ENCODE measurements around the gene RIT2.

RIT2 gene

GRCh38 chr18:43115076-43115921 is at the start of gene RIT2:
RIT2 (minus strand) TSS chr18:43115685.
- no peak within 1 kb of the TSS for H3K4me3 ChIP-seq (ENCODE audit: low read depth, low read length)

GRCh38 chr18:43161528-43161927 is 46.0 kb upstream of the RIT2 start:
- H3K36me3 ChIP-seq (ENCODE audit: control insufficient read depth, insufficient read depth, low read length) = no peaks in the 10 kb centered on the region
- no peak overlapping the region for H3K4me3 ChIP-seq (ENCODE audit: low read depth, low read length)
- no peaks in the 10 kb centered on the region for H3K27me3 ChIP-seq (ENCODE audit: control insufficient read depth, insufficient read depth, low read length)
- H3K27ac ChIP-seq (ENCODE audit: low read depth, low read length) = no peak overlapping the region
- H3K4me1 ChIP-seq (ENCODE audit: control insufficient read depth, insufficient read depth, low read length) = no peaks in the 10 kb centered on the region
- H3K9ac ChIP-seq (ENCODE audit: low read depth, low read length) = no peak overlapping the region
- H3K9me3 ChIP-seq (ENCODE audit: control insufficient read depth, insufficient read depth, low read length) = peaks cover 45% of the 10 kb centered on the region

More at GRCh38 chr18:43115076-43115921, at the start of gene RIT2:
- Histone ChIP-seq H3K4me1 (ENCODE audit: control insufficient read depth, insufficient read depth, low read length) (no peaks in the 10 kb centered on the region), H3K27me3 (ENCODE audit: control insufficient read depth, insufficient read depth, low read length) (no peaks in the 10 kb centered on the region), H3K36me3 (ENCODE audit: control insufficient read depth, insufficient read depth, low read length) (no peaks in the 10 kb centered on the region), H3K9ac (ENCODE audit: low read depth, low read length) (no peak within 1 kb of the TSS), H3K9me3 (ENCODE audit: control insufficient read depth, insufficient read depth, low read length) (no peaks in the 10 kb centered on the region), H3K27ac (ENCODE audit: low read depth, low read length) (no peak within 1 kb of the TSS)

GRCh38 chr18:43160509-43160908 is 45.0 kb upstream of the RIT2 start:
- Histone ChIP-seq H3K36me3 (ENCODE audit: control insufficient read depth, insufficient read depth, low read length) (no peaks in the 10 kb centered on the region), H3K27me3 (ENCODE audit: control insufficient read depth, insufficient read depth, low read length) (no peaks in the 10 kb centered on the region)

GRCh38 chr18:43159926-43160325 is 44.4 kb upstream of the RIT2 start:
- no peak overlapping the region for H3K9ac ChIP-seq (ENCODE audit: low read depth, low read length)
- no peak overlapping the region for H3K4me3 ChIP-seq (ENCODE audit: low read depth, low read length)
- H3K4me1 ChIP-seq (ENCODE audit: control insufficient read depth, insufficient read depth, low read length) = no peaks in the 10 kb centered on the region
- H3K27ac ChIP-seq (ENCODE audit: low read depth, low read length) = no peak overlapping the region
- H3K27me3 ChIP-seq (ENCODE audit: control insufficient read depth, insufficient read depth, low read length) = no peaks in the 10 kb centered on the region
- peaks cover 30% of the 10 kb centered on the region for H3K9me3 ChIP-seq (ENCODE audit: control insufficient read depth, insufficient read depth, low read length)
- H3K36me3 ChIP-seq (ENCODE audit: control insufficient read depth, insufficient read depth, low read length) = no peaks in the 10 kb centered on the region

More at GRCh38 chr18:43160509-43160908, 45.0 kb upstream of the RIT2 start:
- Histone ChIP-seq H3K4me1 (ENCODE audit: control insufficient read depth, insufficient read depth, low read length) (no peaks in the 10 kb centered on the region), H3K9ac (ENCODE audit: low read depth, low read length) (no peak overlapping the region), H3K4me3 (ENCODE audit: low read depth, low read length) (no peak overlapping the region), H3K27ac (ENCODE audit: low read depth, low read length) (no peak overlapping the region), H3K9me3 (ENCODE audit: control insufficient read depth, insufficient read depth, low read length) (peaks cover 35% of the 10 kb centered on the region)

- Histone ChIP-seq H3K4me1 (ENCODE audit: control insufficient read depth, insufficient read depth, low read length) (no peaks in the 10 kb centered on the region), H3K9ac (ENCODE audit: low read depth, low read length) (no peak overlapping the region), H3K36me3 (ENCODE audit: control insufficient read depth, insufficient read depth, low read length) (no peaks in the 10 kb centered on the region), H3K9me3 (ENCODE audit: control insufficient read depth, insufficient read depth, low read length) (peaks cover 23% of the 10 kb centered on the region), H3K27me3 (ENCODE audit: control insufficient read depth, insufficient read depth, low read length) (no peaks in the 10 kb centered on the region), H3K4me3 (ENCODE audit: low read depth, low read length) (no peak overlapping the region), H3K27ac (ENCODE audit: low read depth, low read length) (no peak overlapping the region)
Observed at GRCh38 chr18:43159086-43159770, 43.7 kb upstream of the RIT2 start.

GRCh38 chr18:43158381-43158780 is 42.9 kb upstream of the RIT2 start:
- Histone ChIP-seq H3K9me3 (ENCODE audit: control insufficient read depth, insufficient read depth, low read length) (peaks cover 14% of the 10 kb centered on the region), H3K4me1 (ENCODE audit: control insufficient read depth, insufficient read depth, low read length) (no peaks in the 10 kb centered on the region), H3K4me3 (ENCODE audit: low read depth, low read length) (no peak overlapping the region), H3K36me3 (ENCODE audit: control insufficient read depth, insufficient read depth, low read length) (no peaks in the 10 kb centered on the region), H3K9ac (ENCODE audit: low read depth, low read length) (no peak overlapping the region), H3K27me3 (ENCODE audit: control insufficient read depth, insufficient read depth, low read length) (no peaks in the 10 kb centered on the region), H3K27ac (ENCODE audit: low read depth, low read length) (no peak overlapping the region)

GRCh38 chr18:43155842-43156241 is 40.4 kb upstream of the RIT2 start:
- Histone ChIP-seq H3K27me3 (ENCODE audit: control insufficient read depth, insufficient read depth, low read length) (no peaks in the 10 kb centered on the region), H3K36me3 (ENCODE audit: control insufficient read depth, insufficient read depth, low read length) (no peaks in the 10 kb centered on the region), H3K9ac (ENCODE audit: low read depth, low read length) (no peak overlapping the region), H3K27ac (ENCODE audit: low read depth, low read length) (no peak overlapping the region), H3K4me1 (ENCODE audit: control insufficient read depth, insufficient read depth, low read length) (no peaks in the 10 kb centered on the region), H3K4me3 (ENCODE audit: low read depth, low read length) (no peak overlapping the region), H3K9me3 (ENCODE audit: control insufficient read depth, insufficient read depth, low read length) (no peaks in the 10 kb centered on the region)

GRCh38 chr18:43148231-43148630 is 32.7 kb upstream of the RIT2 start:
- Histone ChIP-seq H3K9me3 (ENCODE audit: control insufficient read depth, insufficient read depth, low read length) (no peaks in the 10 kb centered on the region), H3K9ac (ENCODE audit: low read depth, low read length) (no peak overlapping the region), H3K4me1 (ENCODE audit: control insufficient read depth, insufficient read depth, low read length) (no peaks in the 10 kb centered on the region), H3K4me3 (ENCODE audit: low read depth, low read length) (no peak overlapping the region), H3K27ac (ENCODE audit: low read depth, low read length) (no peak overlapping the region), H3K36me3 (ENCODE audit: control insufficient read depth, insufficient read depth, low read length) (no peaks in the 10 kb centered on the region), H3K27me3 (ENCODE audit: control insufficient read depth, insufficient read depth, low read length) (no peaks in the 10 kb centered on the region)

GRCh38 chr18:43141208-43141607 is 25.7 kb upstream of the RIT2 start:
- Histone ChIP-seq H3K9me3 (ENCODE audit: control insufficient read depth, insufficient read depth, low read length) (no peaks in the 10 kb centered on the region), H3K27me3 (ENCODE audit: control insufficient read depth, insufficient read depth, low read length) (no peaks in the 10 kb centered on the region), H3K4me3 (ENCODE audit: low read depth, low read length) (no peak overlapping the region), H3K27ac (ENCODE audit: low read depth, low read length) (no peak overlapping the region), H3K9ac (ENCODE audit: low read depth, low read length) (no peak overlapping the region), H3K4me1 (ENCODE audit: control insufficient read depth, insufficient read depth, low read length) (no peaks in the 10 kb centered on the region), H3K36me3 (ENCODE audit: control insufficient read depth, insufficient read depth, low read length) (no peaks in the 10 kb centered on the region)

GRCh38 chr18:43139288-43139946 is 23.9 kb upstream of the RIT2 start:
- Histone ChIP-seq H3K27ac (ENCODE audit: low read depth, low read length) (no peak overlapping the region), H3K4me1 (ENCODE audit: control insufficient read depth, insufficient read depth, low read length) (no peaks in the 10 kb centered on the region), H3K27me3 (ENCODE audit: control insufficient read depth, insufficient read depth, low read length) (no peaks in the 10 kb centered on the region), H3K9me3 (ENCODE audit: control insufficient read depth, insufficient read depth, low read length) (no peaks in the 10 kb centered on the region), H3K9ac (ENCODE audit: low read depth, low read length) (no peak overlapping the region), H3K36me3 (ENCODE audit: control insufficient read depth, insufficient read depth, low read length) (no peaks in the 10 kb centered on the region), H3K4me3 (ENCODE audit: low read depth, low read length) (no peak overlapping the region)

- H3K27me3 ChIP-seq (ENCODE audit: control insufficient read depth, insufficient read depth, low read length) = no peaks in the 10 kb centered on the region
- H3K9me3 ChIP-seq (ENCODE audit: control insufficient read depth, insufficient read depth, low read length) = no peaks in the 10 kb centered on the region; the same call in 1 of the 2 replicates
- H3K36me3 ChIP-seq (ENCODE audit: control insufficient read depth, insufficient read depth, low read length) = no peaks in the 10 kb centered on the region
- H3K9ac ChIP-seq (ENCODE audit: low read depth, low read length) = no peak overlapping the region
- no peak overlapping the region for H3K4me3 ChIP-seq (ENCODE audit: low read depth, low read length)
- H3K27ac ChIP-seq (ENCODE audit: low read depth, low read length) = no peak overlapping the region
- no peaks in the 10 kb centered on the region for H3K4me1 ChIP-seq (ENCODE audit: control insufficient read depth, insufficient read depth, low read length)
Observed at GRCh38 chr18:43134876-43135275, 19.4 kb upstream of the RIT2 start.
